Small intestine (tissue), 7 donors: ENCODE measurements around the gene RAB11FIP2. TPM values are rescaled to one million over a fixed set of nuclear protein-coding genes. Genes with fewer than 3 reads are reported as not detected.

Source experiments
- DNase-seq, 2 donors: peaks; one replicate each; pipeline versions ENCODE4 v3.0.0 to v3.0.0-alpha.2; 2013
- FAIRE-seq: peaks from 2 replicates; lab custom pipeline; 2012; peaks lifted over from hg19 to GRCh38; lab: Jason Lieb, UNC
- H3K27ac ChIP-seq, 3 donors: one replicate each; pipeline ENCODE4 v1.5.1; 2013; ENCODE audit warnings: low read length in 2 of 3, mild to moderate bottlenecking in 2 of 3, control low read depth in 1 of 3, inconsistent platforms in 1 of 3, low read depth in 1 of 3, moderate library complexity in 1 of 3
- H3K27me3 ChIP-seq, 3 donors: one replicate each; pipeline ENCODE4 v1.6.1; 2013; ENCODE audit warnings: low read length in 3 of 3, inconsistent platforms in 1 of 3; ENCODE audit not compliant: control insufficient read depth in 3 of 3, insufficient read depth in 3 of 3
- H3K36me3 ChIP-seq, 3 donors: one replicate each; pipeline ENCODE4 v1.6.1; 2013; ENCODE audit warnings: low read length in 3 of 3, inconsistent platforms in 1 of 3, low read depth in 1 of 3, mild to moderate bottlenecking in 1 of 3, moderate library complexity in 1 of 3; ENCODE audit not compliant: control insufficient read depth in 3 of 3, insufficient read depth in 2 of 3
- H3K4me1 ChIP-seq, 3 donors: one replicate each; pipeline ENCODE4 v1.6.1; 2013; ENCODE audit warnings: low read length in 2 of 3, inconsistent platforms in 1 of 3, low read depth in 1 of 3, mild to moderate bottlenecking in 1 of 3, moderate library complexity in 1 of 3; ENCODE audit not compliant: control insufficient read depth in 3 of 3, insufficient read depth in 2 of 3
- H3K4me3 ChIP-seq, 3 donors: one replicate each; pipeline ENCODE4 v1.5.1; 2013; ENCODE audit warnings: low read length in 3 of 3, control low read depth in 1 of 3, inconsistent platforms in 1 of 3, low read depth in 1 of 3, mild to moderate bottlenecking in 1 of 3, moderate library complexity in 1 of 3
- H3K9me3 ChIP-seq, 2 donors: one replicate each; pipeline ENCODE4 v1.6.1; 2013; ENCODE audit warnings: low read depth in 1 of 2, low read length in 1 of 2; ENCODE audit not compliant: control insufficient read depth in 2 of 2, insufficient read depth in 1 of 2
- WGBS, 3 donors: extraction: QIAGEN DNeasy Blood & Tissue Kit; methylation state at CpG; one replicate each; pipeline ENCODE4 v1.1.7; 2013; 5-methylcytosine and 5-hydroxymethylcytosine counted together
- polyA plus RNA-seq, 4 donors: library from polyadenylated mRNA; stranded (reverse) in 3 of 4; unstranded in 1 of 4; fragments of 200-250 nt in 3 of 4; fragments of 120-200 nt in 1 of 4; gene quantifications; one replicate each; pipeline versions ENCODE4 v1.2.1 to v1.2.3, GENCODE V29; 2013
- donor health status: healthy with polysubstance abuse.
- donor health status: control.
- donor health status: control.
- donor health status: Bipolar disorder and iron deficiency.
- donor health status: healthy.

RAB11FIP2 gene
- polyA plus RNA-seq, 4 donors: 1.6 to 13.6 (median 2.6) TPM

GRCh38 chr10:117988814-117989213 is 57.9 kb downstream of the RAB11FIP2 start:
- no peak overlapping the region for H3K4me3 ChIP-seq
- no peaks in the 10 kb centered on the region for H3K4me1 ChIP-seq
- H3K27me3 ChIP-seq: peaks cover 0 to 8% (median 0%) of the 10 kb centered on the region in 3 donors
- no peaks in the 10 kb centered on the region for H3K36me3 ChIP-seq
- H3K27ac ChIP-seq: no peak overlapping the region
- FAIRE-seq (no peak), DNase-seq (no peak)
- H3K9me3 ChIP-seq: peaks cover 0 to 4% of the 10 kb centered on the region in 2 donors
- 60 to 62% (median 62%) methylated on average over 3 of the region's 3 CpGs for WGBS, 3 donors

DNA sequence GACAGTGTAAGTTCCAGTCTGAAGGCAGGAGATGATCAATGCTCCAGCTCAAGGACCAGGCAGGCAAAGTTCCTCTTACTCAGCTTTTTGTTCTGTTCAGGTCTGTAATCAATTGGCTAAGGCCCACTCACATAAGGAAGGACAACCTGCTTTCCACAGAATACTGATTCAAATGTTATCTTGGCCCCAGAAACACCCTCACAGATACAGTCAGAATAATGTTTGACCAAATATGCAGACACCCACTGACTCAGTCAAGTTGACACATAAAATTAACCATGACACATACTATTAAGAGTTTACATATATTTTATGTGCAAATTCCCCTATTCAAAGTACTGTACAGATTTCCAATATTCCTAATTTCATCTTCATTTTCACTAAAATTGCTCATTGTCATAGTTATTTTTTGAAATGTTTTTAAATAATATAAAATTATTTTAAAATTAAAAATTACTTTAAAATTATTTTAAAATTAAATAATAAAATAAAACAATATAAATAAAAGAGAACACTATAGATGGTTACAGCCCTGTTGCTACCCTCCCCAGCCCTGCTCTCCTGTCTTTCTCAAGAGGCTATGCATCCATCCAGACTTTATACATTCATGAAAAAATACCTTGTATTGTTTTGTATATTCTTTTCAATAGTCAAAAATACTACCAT is 59.4 kb downstream of the RAB11FIP2 start:
- Histone ChIP-seq H3K27ac (no peak overlapping the region), H3K4me1 (no peaks in the 10 kb centered on the region), H3K4me3 (no peak overlapping the region), H3K9me3 (peaks cover 0 to 4% of the 10 kb centered on the region in 2 donors), H3K27me3 (peaks cover 0 to 9% (median 0%) of the 10 kb centered on the region in 3 donors), H3K36me3 (no peaks in the 10 kb centered on the region)
- DNase-seq: no peak
- FAIRE-seq: peak; percentile 62

DNA sequence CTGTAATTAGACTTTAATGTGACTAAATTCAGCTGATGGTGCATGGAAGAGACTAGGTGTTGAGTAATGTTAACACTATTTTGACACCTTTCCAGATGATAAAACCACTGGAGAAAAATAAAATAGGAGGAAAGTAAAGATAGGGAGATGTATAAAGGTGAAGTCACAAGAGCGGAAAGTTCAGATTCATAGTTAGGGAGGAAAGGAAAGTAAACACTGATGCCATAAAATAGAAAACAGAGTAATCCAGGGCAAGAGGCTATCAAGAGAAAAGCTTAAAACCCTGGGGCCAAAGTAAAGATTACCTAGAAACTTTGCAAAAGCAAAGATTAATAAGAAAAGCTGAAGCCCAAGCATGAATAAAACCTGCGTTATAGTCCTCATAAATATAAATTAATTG is 62.8 kb downstream of the RAB11FIP2 start:
- Histone ChIP-seq H3K9me3 (peaks cover 0 to 4% of the 10 kb centered on the region in 2 donors), H3K27ac (no peak overlapping the region), H3K4me3 (no peak overlapping the region), H3K27me3 (peaks cover 0 to 11% (median 0%) of the 10 kb centered on the region in 3 donors), H3K36me3 (no peaks in the 10 kb centered on the region), H3K4me1 (no peaks in the 10 kb centered on the region)
- FAIRE-seq (no peak), DNase-seq (peak; percentile 1 to 46)
- WGBS, 3 donors: 45 to 71% (median 66%) methylated on average over 2 of the region's 2 CpGs

DNA sequence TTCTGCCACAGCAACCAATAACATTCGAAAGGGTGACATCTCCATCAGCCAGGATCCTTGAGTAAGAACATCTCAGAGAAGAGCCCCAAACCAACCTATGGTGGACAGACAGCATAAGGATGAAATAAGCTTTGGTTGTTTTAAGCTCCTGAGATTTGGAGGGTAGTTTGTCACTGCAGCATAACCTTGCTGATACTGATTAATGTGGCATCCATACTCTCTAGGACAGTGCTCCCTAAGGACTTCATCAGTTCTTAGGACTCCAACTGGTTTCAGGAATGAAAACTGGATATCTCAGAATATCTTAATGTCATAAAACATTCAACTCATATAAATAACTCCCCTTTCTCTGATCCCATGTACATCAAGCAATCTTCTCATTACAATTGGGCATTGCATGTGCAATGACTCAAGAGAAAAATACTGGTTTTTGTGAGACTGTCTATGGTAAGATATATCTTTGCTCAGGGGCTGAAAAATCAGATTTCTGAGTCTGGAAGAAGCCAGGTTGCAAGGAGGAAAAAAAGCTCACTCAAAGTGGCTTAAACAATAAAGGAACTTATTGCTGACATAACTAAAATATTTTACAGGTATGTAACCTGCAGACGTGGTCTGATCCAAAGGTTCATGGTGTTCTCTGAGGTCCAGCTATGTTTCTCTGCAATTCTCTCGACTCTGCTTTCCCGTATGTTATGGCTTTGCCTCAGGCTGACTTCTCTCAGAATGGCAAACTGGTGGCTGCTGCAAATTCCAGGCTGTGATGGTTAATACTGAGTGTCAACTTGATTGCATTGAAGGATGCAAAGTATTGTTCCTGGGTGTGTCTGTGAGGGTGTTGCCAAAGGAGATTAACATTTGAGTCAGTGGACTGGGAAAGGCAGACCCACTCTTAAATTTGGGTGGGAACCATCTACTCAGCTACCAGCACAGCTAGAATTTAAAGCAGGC is 65.7 kb downstream of the RAB11FIP2 start:
- Histone ChIP-seq H3K27me3 (peaks cover 0 to 3% (median 0%) of the 10 kb centered on the region in 3 donors), H3K27ac (no peak overlapping the region), H3K4me3 (no peak overlapping the region), H3K4me1 (no peaks in the 10 kb centered on the region), H3K9me3 (no peaks in the 10 kb centered on the region), H3K36me3 (no peaks in the 10 kb centered on the region)
- WGBS, 3 donors: 82 to 89% (median 85%) methylated on average over 4 of the region's 4 CpGs
- FAIRE-seq (no peak), DNase-seq (no peak)

DNA sequence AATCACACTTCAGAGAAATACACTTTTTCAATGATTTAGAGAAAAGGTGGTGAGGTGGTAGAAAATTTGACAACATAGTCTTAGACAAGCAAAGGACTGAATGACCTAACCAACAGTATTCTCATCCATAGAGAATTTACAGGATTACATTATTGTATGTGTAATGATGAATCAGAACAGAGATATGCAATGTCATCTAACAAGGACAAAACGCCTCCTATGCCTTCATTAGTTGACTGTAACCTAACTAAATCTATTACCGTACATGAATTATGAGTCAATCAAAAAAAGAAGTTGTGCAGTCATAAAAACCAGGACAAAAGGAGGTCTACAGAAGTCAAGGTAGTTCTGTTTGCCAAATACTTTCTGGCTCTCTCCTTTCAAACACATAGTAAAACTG is 66.5 kb downstream of the RAB11FIP2 start:
- H3K27me3 ChIP-seq: peaks cover 0 to 3% (median 0%) of the 10 kb centered on the region in 3 donors
- 76 to 85% (median 83%) methylated on average over 2 of the region's 2 CpGs for WGBS, 3 donors
- H3K4me1 ChIP-seq: no peaks in the 10 kb centered on the region
- DNase-seq (no peak), FAIRE-seq (no peak)
- no peaks in the 10 kb centered on the region for H3K9me3 ChIP-seq
- H3K36me3 ChIP-seq: no peaks in the 10 kb centered on the region
- H3K4me3 ChIP-seq: no peak overlapping the region
- no peak overlapping the region for H3K27ac ChIP-seq

DNA sequence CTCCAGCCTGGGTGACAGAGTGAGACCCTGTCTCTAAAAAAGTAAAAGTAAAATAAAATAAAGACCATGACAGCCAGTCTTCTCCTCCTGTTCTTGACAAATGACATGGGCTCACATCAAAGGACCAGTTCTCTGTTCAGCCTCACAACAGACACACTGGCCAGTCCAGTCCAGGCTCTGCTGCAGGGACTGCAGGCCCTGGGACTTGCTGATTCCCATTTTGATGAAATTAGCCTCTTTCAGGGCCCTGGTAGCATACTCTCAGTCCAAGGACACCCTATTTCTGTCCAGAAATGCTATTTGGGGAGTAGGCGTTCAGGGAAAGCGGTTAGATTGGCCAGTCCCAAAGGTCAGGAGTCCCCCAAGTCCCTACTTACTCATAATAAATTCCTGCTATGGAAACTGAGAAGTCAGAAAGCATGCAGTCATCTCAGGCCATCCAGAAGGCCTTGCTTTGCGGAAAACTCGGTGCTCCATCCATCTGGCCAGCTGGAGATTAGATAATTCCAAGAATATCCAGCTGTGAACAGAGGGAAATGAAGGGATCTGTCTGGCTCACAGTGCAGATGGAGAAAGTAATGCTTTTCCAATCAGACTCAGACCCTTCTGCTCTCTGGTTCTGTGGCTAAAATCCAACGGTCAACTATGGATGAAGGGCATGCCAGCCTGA is 74.4 kb downstream of the RAB11FIP2 start:
- peaks cover 0 to 3% (median 2%) of the 10 kb centered on the region in 3 donors for H3K27me3 ChIP-seq
- H3K4me1 ChIP-seq: no peaks in the 10 kb centered on the region
- H3K27ac ChIP-seq: no peak overlapping the region
- WGBS, 3 donors: 62 to 89% (median 73%) methylated on average over 5 of the region's 5 CpGs
- no peaks in the 10 kb centered on the region for H3K36me3 ChIP-seq
- FAIRE-seq: no peak
- no peak for DNase-seq
- no peak overlapping the region for H3K4me3 ChIP-seq
- no peaks in the 10 kb centered on the region for H3K9me3 ChIP-seq

GRCh38 chr10:117970962-117971361 is 75.8 kb downstream of the RAB11FIP2 start:
- Histone ChIP-seq H3K4me3 (no peak overlapping the region), H3K9me3 (no peaks in the 10 kb centered on the region), H3K36me3 (no peaks in the 10 kb centered on the region), H3K4me1 (no peaks in the 10 kb centered on the region), H3K27ac (no peak overlapping the region), H3K27me3 (peaks cover 0 to 3% (median 2%) of the 10 kb centered on the region in 3 donors)
- DNase-seq (no peak), FAIRE-seq (no peak)
- 90 to 100% (median 91%) methylated on average over 2 of the region's 2 CpGs for WGBS, 3 donors

GRCh38 chr10:117969592-117969991 is 77.1 kb downstream of the RAB11FIP2 start:
- WGBS, 3 donors: 92 to 97% (median 94%) methylated on average over 1 of the region's 1 CpG
- H3K36me3 ChIP-seq: no peaks in the 10 kb centered on the region
- no peak overlapping the region for H3K4me3 ChIP-seq
- no peak for FAIRE-seq
- H3K27ac ChIP-seq: no peak overlapping the region
- H3K27me3 ChIP-seq: peaks cover 0 to 3% (median 2%) of the 10 kb centered on the region in 3 donors
- no peaks in the 10 kb centered on the region for H3K4me1 ChIP-seq
- no peak for DNase-seq
- H3K9me3 ChIP-seq: no peaks in the 10 kb centered on the region
